AML-193 (cell line): ENCODE results near the gene DDC.
"Not testable (repeated sequence)": the region's sequence is repeated elsewhere in the genome, so short reads cannot be mapped to it uniquely, and the experiment has no call there.

Experiments
- DNase-seq, 2 experiments: peaks; one replicate each; lab custom pipeline; 2025; lab: John Stamatoyannopoulos, UW

Gene DDC

GRCh38 chr7:50555594-50556140 is 9.5 kb downstream of the DDC start:
- DNase-seq = no peak

GRCh38 chr7:50554431-50555322 is 10.5 kb downstream of the DDC start:
- DNase-seq = no peak

GRCh38 chr7:50553973-50554372 is 11.2 kb downstream of the DDC start:
- DNase-seq = no peak

GRCh38 chr7:50552921-50553320 is 12.3 kb downstream of the DDC start:
- no peak for DNase-seq

- no peak for DNase-seq
Observed at GRCh38 chr7:50552139-50552538, 13.1 kb downstream of the DDC start.

GRCh38 chr7:50545613-50546012 is 19.6 kb downstream of the DDC start:
- not testable (repeated sequence) for DNase-seq

- DNase-seq = no peak
Observed at GRCh38 chr7:50544992-50545391, 20.2 kb downstream of the DDC start.

GRCh38 chr7:50543776-50544442 is 21.3 kb downstream of the DDC start:
- DNase-seq = no peak

GRCh38 chr7:50542132-50542531 is 23.1 kb downstream of the DDC start:
- DNase-seq = no peak

GRCh38 chr7:50540785-50541579 is 24.2 kb downstream of the DDC start:
- no peak for DNase-seq

GRCh38 chr7:50539725-50540124 is 25.5 kb downstream of the DDC start:
- DNase-seq = no peak

GRCh38 chr7:50538478-50538877 is 26.7 kb downstream of the DDC start:
- no peak for DNase-seq

- DNase-seq = no peak
Observed at GRCh38 chr7:50537417-50537816, 27.8 kb downstream of the DDC start.

- not testable (repeated sequence) for DNase-seq
Observed at GRCh38 chr7:50535291-50535711, 29.9 kb downstream of the DDC start.

- peak; percentile 56 to 70 for DNase-seq
Observed at GRCh38 chr7:50534690-50535290, 30.4 kb downstream of the DDC start.

GRCh38 chr7:50533866-50534265 is 31.3 kb downstream of the DDC start:
- no peak for DNase-seq

GRCh38 chr7:50531928-50532327 is 33.3 kb downstream of the DDC start:
- DNase-seq = no peak

GRCh38 chr7:50531401-50531911 is 33.7 kb downstream of the DDC start:
- no peak for DNase-seq

- no peak for DNase-seq
Observed at GRCh38 chr7:50530766-50531165, 34.4 kb downstream of the DDC start.

GRCh38 chr7:50529093-50529862 is 35.9 kb downstream of the DDC start:
- DNase-seq = no peak
